Activated CD8-positive, alpha-beta memory T cell treated with anti-CD3 and anti-CD28 coated beads for 48 hours (primary cell): ENCODE results near the gene PIEZO1.
"Not testable (repeated sequence)": the region's sequence is repeated elsewhere in the genome, so short reads cannot be mapped to it uniquely, and the experiment has no call there.

Experiments
- DNase-seq, 3 experiments: peaks; one replicate each; pipeline ENCODE4 v3.0.0-alpha.2; 2020; ENCODE audit warnings: low read depth in 2 of 3, low spot score in 2 of 3

Gene PIEZO1, protein sequence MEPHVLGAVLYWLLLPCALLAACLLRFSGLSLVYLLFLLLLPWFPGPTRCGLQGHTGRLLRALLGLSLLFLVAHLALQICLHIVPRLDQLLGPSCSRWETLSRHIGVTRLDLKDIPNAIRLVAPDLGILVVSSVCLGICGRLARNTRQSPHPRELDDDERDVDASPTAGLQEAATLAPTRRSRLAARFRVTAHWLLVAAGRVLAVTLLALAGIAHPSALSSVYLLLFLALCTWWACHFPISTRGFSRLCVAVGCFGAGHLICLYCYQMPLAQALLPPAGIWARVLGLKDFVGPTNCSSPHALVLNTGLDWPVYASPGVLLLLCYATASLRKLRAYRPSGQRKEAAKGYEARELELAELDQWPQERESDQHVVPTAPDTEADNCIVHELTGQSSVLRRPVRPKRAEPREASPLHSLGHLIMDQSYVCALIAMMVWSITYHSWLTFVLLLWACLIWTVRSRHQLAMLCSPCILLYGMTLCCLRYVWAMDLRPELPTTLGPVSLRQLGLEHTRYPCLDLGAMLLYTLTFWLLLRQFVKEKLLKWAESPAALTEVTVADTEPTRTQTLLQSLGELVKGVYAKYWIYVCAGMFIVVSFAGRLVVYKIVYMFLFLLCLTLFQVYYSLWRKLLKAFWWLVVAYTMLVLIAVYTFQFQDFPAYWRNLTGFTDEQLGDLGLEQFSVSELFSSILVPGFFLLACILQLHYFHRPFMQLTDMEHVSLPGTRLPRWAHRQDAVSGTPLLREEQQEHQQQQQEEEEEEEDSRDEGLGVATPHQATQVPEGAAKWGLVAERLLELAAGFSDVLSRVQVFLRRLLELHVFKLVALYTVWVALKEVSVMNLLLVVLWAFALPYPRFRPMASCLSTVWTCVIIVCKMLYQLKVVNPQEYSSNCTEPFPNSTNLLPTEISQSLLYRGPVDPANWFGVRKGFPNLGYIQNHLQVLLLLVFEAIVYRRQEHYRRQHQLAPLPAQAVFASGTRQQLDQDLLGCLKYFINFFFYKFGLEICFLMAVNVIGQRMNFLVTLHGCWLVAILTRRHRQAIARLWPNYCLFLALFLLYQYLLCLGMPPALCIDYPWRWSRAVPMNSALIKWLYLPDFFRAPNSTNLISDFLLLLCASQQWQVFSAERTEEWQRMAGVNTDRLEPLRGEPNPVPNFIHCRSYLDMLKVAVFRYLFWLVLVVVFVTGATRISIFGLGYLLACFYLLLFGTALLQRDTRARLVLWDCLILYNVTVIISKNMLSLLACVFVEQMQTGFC (N-terminal part only)

GRCh38 chr16:88785106-88785924 is at the start of gene PIEZO1:
Gene PIEZO1 (minus strand): TSS chr16:88785220. CDS start chr16:88784964, 256 bp downstream.
- no peak for DNase-seq

DNA sequence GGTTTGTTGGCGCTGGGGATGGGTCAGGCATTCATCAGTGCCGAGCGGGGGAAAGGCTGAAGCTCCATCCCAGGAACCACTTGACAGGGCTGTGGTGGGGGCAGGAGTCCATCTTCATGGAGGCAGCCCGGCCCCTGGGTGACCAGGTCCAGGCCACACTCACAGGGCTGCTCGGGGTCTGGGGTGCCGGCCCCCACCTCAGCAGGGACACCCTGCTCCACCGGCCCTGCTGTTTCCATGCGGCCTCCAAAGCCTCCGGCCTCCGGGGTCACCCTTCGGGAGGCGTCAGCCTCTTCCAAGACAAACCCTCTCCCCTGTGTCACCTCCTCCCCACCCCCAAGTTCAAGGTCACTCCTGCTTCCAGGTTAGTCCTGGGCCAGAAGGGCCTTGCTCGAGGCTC is 49.6 kb upstream of the PIEZO1 start:
- no peak for DNase-seq

DNA sequence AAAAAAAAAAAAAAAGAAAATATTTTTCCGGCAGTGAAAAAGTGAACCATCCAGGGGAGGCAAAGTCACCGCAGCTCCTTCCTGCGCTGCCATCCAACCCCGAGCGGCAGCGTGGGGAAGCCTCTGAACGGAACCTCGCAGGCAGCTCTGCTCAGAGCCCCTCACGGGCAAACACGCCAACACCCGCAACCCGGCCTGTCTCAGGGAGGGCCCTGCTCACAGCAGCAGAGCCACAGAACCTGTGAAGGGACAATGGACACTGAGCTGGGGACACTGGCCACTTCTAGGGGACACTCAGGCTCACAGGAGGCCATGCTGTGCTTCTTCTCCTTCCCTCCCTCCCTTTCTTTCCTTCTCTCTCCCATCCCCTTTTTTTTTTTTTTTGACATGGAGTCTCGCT is 48.1 kb upstream of the PIEZO1 start:
- no peak for DNase-seq

DNA sequence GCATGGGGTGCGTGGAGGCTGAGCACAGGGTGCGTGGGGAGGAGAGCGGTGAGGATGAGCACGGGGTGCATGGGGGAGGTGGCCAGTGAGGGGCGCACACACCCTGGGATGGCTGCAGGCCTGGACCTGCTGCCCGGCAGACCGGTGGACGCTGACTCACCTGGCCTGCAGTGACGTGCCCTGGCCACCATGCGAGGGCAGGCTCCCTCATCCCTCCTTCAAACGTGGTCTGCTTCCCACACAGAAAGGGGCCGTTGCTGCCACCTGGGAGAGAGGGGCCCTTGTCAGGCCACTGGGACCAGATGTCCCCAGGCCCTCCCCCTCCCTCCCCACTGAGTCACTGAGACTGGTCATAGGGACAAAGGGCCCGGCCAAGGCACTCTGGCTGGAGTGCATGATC is 46.8 kb upstream of the PIEZO1 start:
- no peak for DNase-seq

DNA sequence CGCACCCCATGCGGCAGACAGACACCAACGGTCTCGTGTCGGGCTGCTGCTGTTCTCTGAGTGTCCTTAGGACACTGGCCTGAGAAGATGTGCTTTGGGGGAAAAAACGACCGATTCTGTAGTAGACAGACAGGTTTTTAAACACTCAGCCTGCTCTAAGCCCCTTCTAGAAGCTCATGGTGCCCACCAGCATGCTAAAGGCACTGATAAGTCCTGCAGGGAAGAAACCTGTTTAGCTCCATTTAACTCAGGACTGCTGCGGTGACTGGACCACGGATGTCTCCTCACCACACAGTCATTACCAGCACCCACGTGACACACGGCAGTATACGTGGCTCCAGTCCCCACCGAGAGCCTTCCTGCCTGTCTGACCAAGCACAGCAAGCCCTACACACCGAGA is 45.8 kb upstream of the PIEZO1 start:
- DNase-seq = no peak

GRCh38 chr16:88830258-88830657 is 45.2 kb upstream of the PIEZO1 start:
- DNase-seq = no peak

- no peak for DNase-seq
Measured at GRCh38 chr16:88828711-88829110, 43.7 kb upstream of the PIEZO1 start.

GRCh38 chr16:88827727-88828126 is 42.7 kb upstream of the PIEZO1 start:
- no peak for DNase-seq

GRCh38 chr16:88826070-88826840 is 41.2 kb upstream of the PIEZO1 start:
- no peak for DNase-seq

DNA sequence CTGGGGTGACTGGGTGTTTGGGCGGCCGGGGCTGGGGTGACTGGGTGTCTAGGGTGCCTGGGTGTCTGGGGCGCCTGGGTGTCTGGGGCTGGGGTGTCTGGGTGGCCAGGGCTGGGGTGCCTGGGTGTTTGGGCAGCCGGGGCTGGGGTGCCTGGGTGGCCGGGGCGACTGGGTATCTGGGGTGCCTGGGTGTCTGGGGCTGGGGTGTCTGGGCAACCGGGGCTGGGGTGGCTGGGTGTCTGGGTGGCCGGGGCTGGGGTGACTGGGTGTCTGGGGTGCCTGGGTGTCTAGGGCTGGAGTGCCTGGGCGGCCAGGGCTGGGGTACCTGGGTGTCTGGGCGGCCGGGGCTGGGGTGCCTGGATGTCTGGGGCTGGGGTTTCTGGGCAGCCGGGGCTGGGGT is 40.1 kb upstream of the PIEZO1 start:
- DNase-seq = no peak

GRCh38 chr16:88824256-88825077 is 39.4 kb upstream of the PIEZO1 start:
- DNase-seq = no peak

DNA sequence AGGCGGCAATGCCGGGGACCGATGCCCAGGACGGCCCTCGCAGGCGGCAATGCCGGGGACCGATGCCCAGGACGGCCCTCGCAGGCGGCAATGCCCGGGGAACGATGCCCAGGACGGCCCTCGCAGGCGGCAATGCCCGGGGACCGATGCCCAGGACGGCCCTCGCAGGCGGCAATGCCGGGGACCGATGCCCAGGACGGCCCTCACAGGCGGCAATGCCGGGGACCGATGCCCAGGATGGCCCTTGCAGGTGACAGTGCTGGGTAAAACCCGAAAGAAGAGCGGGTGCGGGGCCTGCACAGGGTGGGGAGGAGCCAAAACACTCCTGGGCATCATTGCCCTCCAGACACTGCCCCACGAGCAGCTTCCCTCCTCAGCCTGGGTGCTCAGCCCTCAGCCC is 38.6 kb upstream of the PIEZO1 start:
- DNase-seq = not testable (repeated sequence)

- DNase-seq = no peak
Measured at GRCh38 chr16:88822281-88823040, 37.4 kb upstream of the PIEZO1 start.

DNA sequence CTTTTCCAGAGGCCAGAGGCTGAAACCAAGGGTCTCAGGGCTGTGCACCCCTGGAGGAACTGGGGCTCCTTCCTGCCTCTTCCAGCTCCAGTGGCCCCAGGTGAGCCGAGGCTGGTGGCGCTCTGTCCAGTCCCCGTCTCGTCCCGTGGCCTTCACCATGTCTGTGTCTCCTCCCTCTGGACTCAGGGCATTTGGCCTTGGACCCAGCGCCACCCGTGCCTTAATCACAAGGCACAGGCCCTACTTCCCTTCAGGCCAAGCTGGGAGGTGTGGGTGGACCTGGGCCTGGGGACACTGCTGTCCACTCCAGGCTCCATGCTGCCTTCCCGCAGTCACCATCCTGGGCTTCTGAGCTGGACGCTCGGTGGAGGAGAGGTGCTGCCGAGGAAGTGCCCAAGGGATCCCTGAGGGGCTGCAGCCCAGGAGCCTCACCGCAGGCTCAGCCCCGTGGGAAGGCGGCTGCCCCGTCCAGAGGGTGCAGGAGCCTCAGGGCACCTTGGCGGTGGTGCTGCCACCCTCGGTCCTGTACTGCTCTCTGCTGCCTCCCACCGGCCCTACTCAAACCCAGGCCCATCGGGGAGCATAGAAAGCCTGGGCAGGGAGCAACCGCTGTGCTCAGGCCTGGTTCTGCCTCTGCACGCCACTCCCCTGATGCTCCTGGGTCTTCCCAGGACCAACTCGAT is 36.3 kb upstream of the PIEZO1 start:
- DNase-seq = no peak

- DNase-seq = no peak
Measured at GRCh38 chr16:88820385-88821025, 35.5 kb upstream of the PIEZO1 start.

DNA sequence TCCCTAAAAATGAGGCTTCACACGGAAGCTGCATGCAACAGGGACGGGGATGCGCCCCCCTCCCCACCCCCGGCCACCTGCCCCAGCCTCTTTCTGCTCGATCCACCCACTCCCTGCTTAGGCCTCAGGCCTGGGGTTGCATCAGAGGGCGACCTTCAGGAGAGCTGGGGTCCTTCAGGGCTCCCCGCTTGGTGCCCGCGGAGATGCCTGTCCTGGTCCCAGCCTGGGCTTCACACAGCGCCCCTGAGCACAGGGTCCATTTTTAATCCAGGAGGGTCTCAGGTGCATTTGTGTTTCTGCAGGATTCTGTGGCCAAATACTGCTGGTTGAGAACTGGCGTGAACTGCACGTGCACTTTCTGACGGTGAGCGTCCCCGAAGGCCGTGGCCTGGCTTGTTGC is 34.1 kb upstream of the PIEZO1 start:
- no peak for DNase-seq

- no peak for DNase-seq
Measured at GRCh38 chr16:88818575-88818874, 33.5 kb upstream of the PIEZO1 start.
